SH-SY5Y (cell line): Measurements from ENCODE around the gene FAM120A.

Experiments
- GATA2 ChIP-seq: IDR thresholded peaks from 2 replicates; pipeline ENCODE4 v1.6.1; 2011; ENCODE audit warnings: mild to moderate bottlenecking, low read depth, low read length
- GATA3 ChIP-seq: IDR thresholded peaks from 2 replicates; pipeline ENCODE4 v1.6.1; 2011; ENCODE audit warnings: low read depth, mild to moderate bottlenecking, low read length, moderate library complexity

DNA sequence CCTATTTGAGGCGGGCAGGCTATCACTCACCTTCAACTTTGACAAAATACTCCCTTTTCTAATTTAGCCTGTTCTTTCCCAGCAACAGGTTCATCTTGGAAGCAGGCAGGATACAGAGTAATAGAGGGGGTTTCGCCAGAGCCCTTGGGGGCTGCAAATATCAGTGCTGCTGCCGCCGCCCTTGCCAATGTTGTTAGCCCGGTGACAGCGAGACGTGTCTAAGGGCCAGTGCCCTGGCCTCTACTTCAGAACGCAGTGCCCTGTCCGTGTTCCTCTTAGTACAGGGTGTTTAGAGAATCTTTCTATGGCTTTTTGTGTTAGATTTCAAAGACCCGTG lies 1.2 kb downstream of the FAM120A start:
- TF ChIP-seq GATA3 = no peak
- no peak for TF ChIP-seq GATA2
